ENCODE measurements around the gene C11orf91.
"Not testable (repeated sequence)": the region's sequence is repeated elsewhere in the genome, so short reads cannot be mapped to it uniquely, and the experiment has no call there.

The C11orf91 gene

DNA sequence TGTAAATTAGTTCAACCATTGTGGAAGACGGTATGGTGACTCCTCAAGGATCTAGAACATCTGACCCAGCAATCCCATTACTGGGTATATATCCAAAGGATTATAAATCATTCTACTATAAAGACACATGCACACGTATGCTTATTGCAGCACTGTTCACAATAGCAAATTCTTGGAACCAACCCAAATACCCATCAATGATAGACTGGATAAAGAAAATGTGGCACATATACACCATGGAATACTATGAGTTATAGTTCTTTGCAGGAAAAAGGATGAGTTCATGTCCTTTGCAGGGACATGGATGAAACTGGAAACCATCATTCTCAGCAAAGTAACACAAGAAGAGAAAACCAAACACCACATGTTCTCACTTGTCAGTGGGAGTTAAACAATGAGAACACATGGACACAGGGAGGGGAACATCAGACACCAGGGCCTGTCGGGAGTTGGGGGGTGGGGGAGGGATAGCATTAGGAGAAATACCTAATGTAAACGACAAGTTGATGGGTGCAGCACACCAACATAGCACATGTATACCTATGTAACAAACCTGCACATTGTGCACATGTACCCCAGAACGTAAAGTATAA lies 28.5 kb upstream of the C11orf91 start:
- Mint-ChIP-seq H3K36me3 (ENCODE audit: low read depth) (peaks cover 49% of the 10 kb centered on the region), H3K4me1 (ENCODE audit: low read depth) (peaks cover 56% of the 10 kb centered on the region)
- not testable (repeated sequence) for H3K27ac Mint-ChIP-seq

DNA sequence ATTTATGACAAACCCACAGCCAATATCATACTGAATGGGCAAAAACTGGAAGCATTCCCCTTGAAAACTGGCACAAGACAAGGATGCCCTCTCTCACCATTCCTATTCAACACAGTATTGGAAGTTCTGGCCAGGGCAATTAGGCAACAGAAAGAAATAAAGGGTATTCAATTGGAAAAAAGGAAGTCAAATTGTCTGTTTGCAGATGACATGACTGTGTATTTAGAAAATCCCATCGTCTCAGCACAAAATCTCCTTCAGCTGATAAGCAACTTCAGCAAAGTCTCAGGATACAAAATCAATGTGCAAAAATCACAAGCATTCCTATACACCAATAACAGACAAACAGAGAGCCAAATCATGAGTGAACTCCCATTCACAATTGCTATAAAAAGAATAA lies 26.9 kb upstream of the C11orf91 start:
- not testable (repeated sequence) for H3K4me3 Mint-ChIP-seq; H3K27me3 Mint-ChIP-seq (ENCODE audit: low read depth); H3K9me3 Mint-ChIP-seq; H3K27ac Mint-ChIP-seq
- H3K36me3 Mint-ChIP-seq (ENCODE audit: low read depth): peaks cover 42% of the 10 kb centered on the region
- peaks cover 58% of the 10 kb centered on the region for H3K4me1 Mint-ChIP-seq (ENCODE audit: low read depth)

More for the DNA sequence above, 28.5 kb upstream of the C11orf91 start:
- H3K9me3 Mint-ChIP-seq; H3K27me3 Mint-ChIP-seq (ENCODE audit: low read depth); H3K4me3 Mint-ChIP-seq: not testable (repeated sequence)

- H3K4me3 Mint-ChIP-seq: no peak overlapping the region
- no peaks in the 10 kb centered on the region for H3K27me3 Mint-ChIP-seq (ENCODE audit: low read depth)
- H3K4me1 Mint-ChIP-seq (ENCODE audit: low read depth): peaks cover 62% of the 10 kb centered on the region
- no peaks in the 10 kb centered on the region for H3K9me3 Mint-ChIP-seq
- no peak overlapping the region for H3K27ac Mint-ChIP-seq
- H3K36me3 Mint-ChIP-seq (ENCODE audit: low read depth): peaks cover 43% of the 10 kb centered on the region
Measured at GRCh38 chr11:33725496-33725895, 24.9 kb upstream of the C11orf91 start.

GRCh38 chr11:33724644-33725035 lies 24.0 kb upstream of the C11orf91 start:
- Mint-ChIP-seq H3K4me3 (peak overlapping the region; percentile 5), H3K36me3 (ENCODE audit: low read depth) (peaks cover 46% of the 10 kb centered on the region), H3K27ac (peak overlapping the region; percentile 42)

GRCh38 chr11:33723238-33723881 lies 22.7 kb upstream of the C11orf91 start:
- peaks cover 44% of the 10 kb centered on the region for H3K36me3 Mint-ChIP-seq (ENCODE audit: low read depth)
- peaks cover 65% of the 10 kb centered on the region for H3K4me1 Mint-ChIP-seq (ENCODE audit: low read depth)
- H3K9me3 Mint-ChIP-seq: no peaks in the 10 kb centered on the region
- H3K27me3 Mint-ChIP-seq (ENCODE audit: low read depth): no peaks in the 10 kb centered on the region
- H3K4me3 Mint-ChIP-seq: peak overlapping the region; percentile 16
- H3K27ac Mint-ChIP-seq: peak overlapping the region; percentile 79

More at GRCh38 chr11:33724644-33725035, 24.0 kb upstream of the C11orf91 start:
- Mint-ChIP-seq H3K27me3 (ENCODE audit: low read depth) (no peaks in the 10 kb centered on the region), H3K9me3 (no peaks in the 10 kb centered on the region), H3K4me1 (ENCODE audit: low read depth) (peaks cover 65% of the 10 kb centered on the region)

DNA sequence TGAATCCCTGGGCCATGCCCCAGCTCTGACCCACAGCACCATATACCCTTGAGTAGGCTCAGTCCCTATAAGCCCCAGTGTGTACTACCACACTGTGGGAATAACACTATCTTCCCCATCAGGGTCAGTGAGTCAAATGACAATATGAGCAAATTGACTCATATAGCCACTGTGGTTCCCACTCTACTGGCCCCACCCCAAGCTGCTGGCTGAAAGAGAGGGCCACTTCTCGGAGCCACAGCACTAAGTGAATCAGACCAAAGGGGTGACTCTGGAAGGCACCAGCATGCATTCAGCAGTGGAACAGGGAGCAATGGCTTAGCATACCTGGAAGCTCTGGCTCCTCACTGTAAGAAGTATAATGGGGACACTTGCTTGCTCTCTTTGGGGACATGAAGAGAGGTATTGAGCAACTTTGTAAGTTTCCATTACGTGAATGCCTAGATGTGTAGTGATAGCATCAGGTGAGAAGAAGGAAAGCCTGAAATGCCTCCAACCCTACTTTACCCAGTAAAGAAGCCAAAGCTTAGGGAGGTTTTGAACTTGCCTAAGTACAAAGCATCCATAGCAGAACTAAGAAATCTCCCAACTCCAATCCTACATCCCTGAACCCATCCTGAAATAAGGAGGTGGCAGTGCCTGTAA lies 22.1 kb upstream of the C11orf91 start:
- Mint-ChIP-seq H3K4me3 (peak overlapping the region; percentile 16), H3K9me3 (no peaks in the 10 kb centered on the region), H3K36me3 (ENCODE audit: low read depth) (peaks cover 41% of the 10 kb centered on the region), H3K27ac (peak overlapping the region; percentile 79), H3K27me3 (ENCODE audit: low read depth) (no peaks in the 10 kb centered on the region), H3K4me1 (ENCODE audit: low read depth) (peaks cover 62% of the 10 kb centered on the region)

GRCh38 chr11:33721984-33722383 lies 21.4 kb upstream of the C11orf91 start:
- Mint-ChIP-seq H3K9me3 (no peaks in the 10 kb centered on the region), H3K27me3 (ENCODE audit: low read depth) (no peaks in the 10 kb centered on the region), H3K4me1 (ENCODE audit: low read depth) (peaks cover 58% of the 10 kb centered on the region), H3K4me3 (peak overlapping the region; percentile 2), H3K27ac (peak overlapping the region; percentile 79), H3K36me3 (ENCODE audit: low read depth) (peaks cover 46% of the 10 kb centered on the region)

DNA sequence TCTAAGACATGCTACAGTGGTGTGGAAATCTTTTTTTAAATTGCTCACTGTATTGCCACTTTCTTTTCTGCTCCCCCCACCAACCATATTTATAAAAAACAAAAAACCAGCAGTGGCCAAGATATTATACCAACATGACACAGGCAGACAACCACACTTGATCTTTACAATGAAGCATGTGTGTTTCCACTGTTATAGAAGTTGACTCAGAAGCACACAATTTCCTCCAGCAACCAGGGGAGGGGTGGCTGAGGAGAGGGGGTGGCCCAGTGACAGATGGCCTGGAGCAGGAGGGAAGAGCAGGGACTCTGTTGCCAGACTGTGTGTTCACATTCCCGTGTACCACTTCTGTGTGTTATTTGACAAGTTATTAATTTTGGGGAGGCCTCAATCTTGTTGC lies 20.8 kb upstream of the C11orf91 start:
- Mint-ChIP-seq H3K27me3 (ENCODE audit: low read depth) (no peaks in the 10 kb centered on the region), H3K4me1 (ENCODE audit: low read depth) (peaks cover 57% of the 10 kb centered on the region), H3K27ac (peak overlapping the region; percentile 66), H3K9me3 (no peaks in the 10 kb centered on the region), H3K36me3 (ENCODE audit: low read depth) (peaks cover 49% of the 10 kb centered on the region), H3K4me3 (peak overlapping the region; percentile 30)

GRCh38 chr11:33719587-33719986 lies 19.0 kb upstream of the C11orf91 start:
- H3K27ac Mint-ChIP-seq: no peak overlapping the region
- peaks cover 39% of the 10 kb centered on the region for H3K4me1 Mint-ChIP-seq (ENCODE audit: low read depth)
- H3K4me3 Mint-ChIP-seq: no peak overlapping the region
- H3K9me3 Mint-ChIP-seq: no peaks in the 10 kb centered on the region
- peaks cover 40% of the 10 kb centered on the region for H3K36me3 Mint-ChIP-seq (ENCODE audit: low read depth)
- no peaks in the 10 kb centered on the region for H3K27me3 Mint-ChIP-seq (ENCODE audit: low read depth)

DNA sequence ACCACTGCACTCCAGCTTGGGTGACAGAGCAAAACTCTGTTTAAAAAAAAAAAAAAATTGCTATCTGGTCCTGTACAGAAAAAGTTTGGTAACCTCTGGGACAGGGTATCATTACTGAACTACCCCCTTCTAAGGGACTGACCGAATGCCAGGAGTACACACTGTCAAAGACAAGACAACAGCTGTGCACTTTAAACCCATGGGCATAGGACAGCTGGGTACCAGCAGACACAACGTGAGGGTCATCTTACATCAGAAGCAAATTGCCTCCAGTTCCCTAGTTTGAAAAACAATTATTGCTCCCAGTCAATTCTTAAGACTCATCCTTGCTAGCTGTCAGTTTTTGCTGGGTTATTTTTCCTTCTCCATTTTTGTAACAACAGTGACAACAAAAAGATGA lies 17.8 kb upstream of the C11orf91 start:
- peaks cover 29% of the 10 kb centered on the region for H3K4me1 Mint-ChIP-seq (ENCODE audit: low read depth)
- H3K4me3 Mint-ChIP-seq: no peak overlapping the region
- H3K36me3 Mint-ChIP-seq (ENCODE audit: low read depth): peaks cover 38% of the 10 kb centered on the region
- no peak overlapping the region for H3K27ac Mint-ChIP-seq
- no peaks in the 10 kb centered on the region for H3K27me3 Mint-ChIP-seq (ENCODE audit: low read depth)
- no peaks in the 10 kb centered on the region for H3K9me3 Mint-ChIP-seq

GRCh38 chr11:33716243-33716642 lies 15.6 kb upstream of the C11orf91 start:
- peaks cover 8% of the 10 kb centered on the region for H3K4me1 Mint-ChIP-seq (ENCODE audit: low read depth)
- peaks cover 38% of the 10 kb centered on the region for H3K36me3 Mint-ChIP-seq (ENCODE audit: low read depth)
- H3K27me3 Mint-ChIP-seq (ENCODE audit: low read depth): no peaks in the 10 kb centered on the region
- H3K4me3 Mint-ChIP-seq: no peak overlapping the region
- no peaks in the 10 kb centered on the region for H3K9me3 Mint-ChIP-seq
- H3K27ac Mint-ChIP-seq: no peak overlapping the region

DNA sequence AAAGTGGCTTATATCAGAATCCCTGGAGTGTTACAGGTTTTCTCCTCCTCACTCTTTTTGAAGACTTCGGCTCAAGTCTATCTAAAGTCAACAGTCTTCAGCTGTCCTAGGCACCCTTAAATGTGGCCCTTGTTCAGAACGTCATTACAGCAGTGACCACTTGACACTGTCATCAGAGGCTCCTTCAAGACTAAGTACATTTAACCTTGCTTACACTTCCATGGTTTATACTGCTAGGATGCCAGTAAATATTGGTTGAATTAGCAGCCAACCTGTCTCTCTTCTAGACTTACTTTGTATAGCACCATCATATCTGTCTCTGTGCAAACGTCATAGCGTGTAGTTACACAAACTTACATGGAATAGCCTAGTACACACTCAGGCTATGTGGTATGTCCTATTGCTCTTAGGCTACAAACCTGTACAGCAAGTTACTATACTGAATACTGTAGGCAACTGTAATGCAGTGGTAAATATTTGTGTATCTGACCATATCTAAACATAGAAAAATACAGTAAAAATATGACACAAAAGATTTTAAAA lies 13.3 kb upstream of the C11orf91 start:
- Mint-ChIP-seq H3K36me3 (ENCODE audit: low read depth) (peaks cover 37% of the 10 kb centered on the region), H3K27me3 (ENCODE audit: low read depth) (no peaks in the 10 kb centered on the region), H3K9me3 (no peaks in the 10 kb centered on the region)

GRCh38 chr11:33713151-33713855 lies 12.7 kb upstream of the C11orf91 start:
- no peak overlapping the region for H3K27ac Mint-ChIP-seq
- no peak overlapping the region for H3K4me3 Mint-ChIP-seq
- H3K36me3 Mint-ChIP-seq (ENCODE audit: low read depth): peaks cover 38% of the 10 kb centered on the region
- no peaks in the 10 kb centered on the region for H3K27me3 Mint-ChIP-seq (ENCODE audit: low read depth)
- no peaks in the 10 kb centered on the region for H3K4me1 Mint-ChIP-seq (ENCODE audit: low read depth)
- no peaks in the 10 kb centered on the region for H3K9me3 Mint-ChIP-seq

More for the DNA sequence above, 13.3 kb upstream of the C11orf91 start:
- Mint-ChIP-seq H3K4me3 (no peak overlapping the region), H3K27ac (no peak overlapping the region), H3K4me1 (ENCODE audit: low read depth) (peaks cover 2% of the 10 kb centered on the region)

DNA sequence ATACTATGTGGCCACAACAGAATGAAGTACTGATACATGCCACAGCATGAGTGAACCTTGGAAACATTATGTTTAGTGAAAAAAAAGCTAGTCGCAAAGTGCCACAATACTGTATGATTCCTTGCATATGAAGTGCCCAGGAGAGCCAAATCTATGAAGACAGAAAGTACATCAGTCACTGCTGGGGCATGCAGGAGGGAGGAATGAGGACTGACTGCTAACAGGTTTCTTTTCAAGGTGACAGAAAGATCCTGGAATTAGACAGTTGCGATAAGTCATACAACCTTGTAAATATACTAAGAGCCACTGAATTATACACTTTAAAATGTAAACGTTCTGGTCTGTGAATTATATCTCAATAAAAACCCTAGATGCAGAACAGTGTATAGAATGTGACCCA lies 11.8 kb upstream of the C11orf91 start:
- no peaks in the 10 kb centered on the region for H3K27me3 Mint-ChIP-seq (ENCODE audit: low read depth)
- peaks cover 38% of the 10 kb centered on the region for H3K36me3 Mint-ChIP-seq (ENCODE audit: low read depth)
- no peak overlapping the region for H3K4me3 Mint-ChIP-seq
- H3K9me3 Mint-ChIP-seq: no peaks in the 10 kb centered on the region
- H3K4me1 Mint-ChIP-seq (ENCODE audit: low read depth): peaks cover 2% of the 10 kb centered on the region
- no peak overlapping the region for H3K27ac Mint-ChIP-seq

All from T-helper 1 cell treated with Interleukin-12 subunit alpha and Interleukin-12 subunit beta and Interleukin-4 antibody, amounts not matched to agents 30 μg/mL and 1 μg/mL, for 36 hours (primary cell).